Middle frontal gyrus (tissue), 1 donor: Measurements from ENCODE around the gene CEP78.

ENCODE experiments used
- DNase-seq: peaks from one replicate; pipeline ENCODE4 v3.0.0-alpha.2; 2015; ENCODE audit warnings: low spot score; ENCODE audit errors: extremely low spot score

The CEP78 gene

GRCh38 chr9:78286946-78287388 is 51.1 kb downstream of the CEP78 start:
- no peak for DNase-seq

GRCh38 chr9:78288214-78288892 is 52.5 kb downstream of the CEP78 start:
- no peak for DNase-seq

- no peak for DNase-seq
These were observed 53.6 kb downstream of the CEP78 start for GRCh38 chr9:78289474-78289873.

DNA sequence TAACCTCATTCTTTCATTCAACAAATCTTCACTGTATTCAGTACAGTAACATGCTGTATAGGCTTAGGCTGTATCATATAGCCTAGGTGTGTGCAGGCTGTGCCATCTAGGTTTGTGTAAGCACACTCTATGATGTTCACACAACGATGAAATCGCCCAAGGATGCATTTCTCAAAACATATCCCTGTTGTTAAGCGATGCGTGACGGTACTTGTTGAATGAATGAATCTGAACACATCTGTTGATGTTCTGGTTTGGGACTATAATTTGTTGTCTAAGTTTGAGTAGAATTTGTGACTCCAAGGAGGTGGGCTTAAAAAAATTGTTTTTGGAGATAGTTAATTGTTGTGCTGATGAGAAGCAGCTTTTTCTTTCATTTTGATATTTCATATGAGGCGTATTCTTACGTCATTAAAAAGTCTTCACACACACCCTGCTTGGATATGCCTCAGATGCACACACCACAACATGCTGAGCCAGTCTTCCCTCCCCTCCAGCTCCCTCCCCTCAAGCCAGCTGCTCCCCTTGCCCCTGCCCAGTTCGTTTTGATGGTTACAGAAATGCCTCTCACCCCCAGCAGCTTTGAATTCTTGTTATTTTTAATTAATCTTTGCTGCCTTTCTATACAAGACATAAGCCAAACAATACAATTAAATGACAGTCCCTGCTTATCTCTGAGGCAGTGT is 55.5 kb downstream of the CEP78 start:
- DNase-seq = no peak

- no peak for DNase-seq
These were observed 56.2 kb downstream of the CEP78 start for GRCh38 chr9:78292026-78292425.

DNA sequence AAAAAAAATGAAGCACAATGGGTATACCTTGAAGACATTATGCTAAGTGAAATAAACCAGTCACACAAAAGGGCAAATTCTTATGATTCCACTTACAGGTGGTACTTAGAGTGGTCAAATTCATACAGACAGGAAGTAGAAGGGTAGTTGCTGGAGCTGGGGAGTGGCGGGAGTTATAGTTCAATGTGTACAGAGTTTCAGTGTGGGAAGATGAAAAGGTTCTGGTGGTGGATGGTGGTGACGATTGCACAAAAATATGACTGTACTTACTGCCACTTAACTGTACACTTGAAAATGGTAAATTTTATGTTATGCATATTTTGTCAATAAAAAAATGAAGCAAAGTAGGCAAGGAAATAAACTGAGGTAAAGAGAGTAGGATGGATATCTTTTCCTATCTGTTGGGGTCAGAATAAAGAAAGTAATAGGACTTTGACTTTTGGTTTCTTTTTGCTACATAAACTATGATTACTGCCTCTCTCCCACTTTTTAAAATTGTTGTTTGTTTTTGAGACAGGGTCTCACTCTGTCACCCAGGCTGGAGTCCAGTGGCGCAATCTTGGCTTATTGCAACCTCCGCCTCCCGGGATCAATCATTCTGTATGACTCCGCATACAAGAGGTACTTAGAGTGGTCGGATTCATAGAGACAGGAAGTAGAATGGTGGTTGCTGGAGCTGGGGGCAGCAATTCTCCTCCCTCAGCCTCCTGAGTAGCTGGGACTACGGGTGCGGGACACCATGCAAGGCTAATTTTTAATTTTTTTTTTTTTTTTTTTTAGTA is 57.0 kb downstream of the CEP78 start:
- DNase-seq = no peak

- DNase-seq = no peak
These were observed 58.7 kb downstream of the CEP78 start for GRCh38 chr9:78294290-78295176.

DNA sequence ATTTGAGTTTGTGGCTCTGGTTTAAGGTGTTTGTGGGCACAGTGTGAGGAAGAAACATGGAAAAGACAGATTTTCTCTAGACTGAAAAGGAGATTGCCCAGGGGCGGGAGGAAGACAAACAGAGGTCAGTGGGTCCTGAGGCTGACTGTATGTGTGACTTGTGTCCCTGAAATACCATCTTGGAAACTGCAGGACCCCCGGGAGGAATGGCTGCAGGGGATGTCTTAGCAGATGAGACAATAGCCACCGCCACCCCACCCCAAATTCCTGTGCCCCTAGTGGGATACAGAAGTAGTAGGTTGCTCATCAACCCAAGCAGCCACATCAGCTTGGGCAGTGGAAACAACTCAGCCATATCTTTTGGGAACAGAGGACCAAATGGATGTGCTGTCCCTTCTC is 59.3 kb downstream of the CEP78 start:
- DNase-seq = no peak

DNA sequence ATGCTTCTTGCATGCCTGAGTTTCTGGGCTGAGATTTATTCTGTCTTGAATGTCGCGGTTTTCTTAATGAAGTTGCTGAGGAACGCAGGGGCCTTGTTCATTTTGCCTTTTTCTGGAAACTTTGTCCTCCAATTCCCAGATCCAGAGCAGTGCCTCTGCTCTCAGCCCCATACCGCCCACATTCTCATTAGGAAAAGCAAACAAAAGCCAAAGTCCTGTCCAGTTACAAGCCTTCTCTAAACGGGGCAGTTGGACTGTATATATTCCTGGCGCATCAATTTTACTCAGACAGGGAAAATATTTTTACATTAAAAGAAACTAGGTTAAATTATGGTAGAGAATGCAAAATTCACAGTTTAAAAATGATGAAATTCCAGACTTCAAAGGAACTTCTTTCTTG is 59.9 kb downstream of the CEP78 start:
- no peak for DNase-seq

- no peak for DNase-seq
These were observed 60.5 kb downstream of the CEP78 start for GRCh38 chr9:78296201-78296892.

DNA sequence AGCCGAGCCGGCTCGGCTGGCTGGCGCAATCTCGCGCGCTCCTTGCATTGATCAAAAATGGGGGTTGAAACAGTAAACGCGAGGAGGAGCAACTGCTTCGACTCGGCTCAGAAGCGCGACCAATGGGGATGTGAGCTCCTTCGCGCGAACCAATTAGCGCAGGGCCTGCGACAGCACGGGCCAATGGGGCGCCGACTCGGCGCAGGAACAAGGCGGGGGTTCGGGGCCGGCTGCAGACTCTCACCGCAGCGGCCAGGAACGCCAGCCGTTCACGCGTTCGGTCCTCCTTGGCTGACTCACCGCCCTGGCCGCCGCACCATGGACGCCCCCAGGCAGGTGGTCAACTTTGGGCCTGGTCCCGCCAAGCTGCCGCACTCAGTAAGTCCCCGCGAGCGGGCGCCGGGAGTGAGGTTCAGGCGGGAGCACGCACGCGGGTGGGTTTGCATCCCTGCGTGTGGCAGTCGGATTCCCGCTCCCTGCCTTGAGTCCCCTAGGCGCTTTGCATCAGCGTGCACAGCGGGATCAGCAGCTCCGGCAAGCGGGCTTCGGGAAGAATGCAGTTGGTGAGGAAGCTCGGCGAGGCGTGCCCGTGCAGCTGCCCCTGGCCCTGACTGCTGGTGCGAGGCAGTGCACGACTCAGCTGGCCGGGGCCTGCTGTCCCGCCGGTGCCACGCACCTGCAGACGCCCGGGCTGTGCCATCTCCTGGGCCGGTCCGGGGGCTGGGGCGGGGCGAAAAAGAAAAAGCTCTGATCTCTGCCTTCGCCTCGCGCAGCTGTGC is 61.2 kb downstream of the CEP78 start, which contains the start of gene PSAT1:
TSS of gene PSAT1 (plus strand) at position 233 of the 779 bp plus-strand sequence. CDS start at position 319, 86 bp downstream.
- DNase-seq = peak; percentile 95

GRCh38 chr9:78297672-78297961 is 61.7 kb downstream of the CEP78 start:
- DNase-seq = no peak

GRCh38 chr9:78298046-78298765 is 62.3 kb downstream of the CEP78 start:
- peak; percentile 26 for DNase-seq

DNA sequence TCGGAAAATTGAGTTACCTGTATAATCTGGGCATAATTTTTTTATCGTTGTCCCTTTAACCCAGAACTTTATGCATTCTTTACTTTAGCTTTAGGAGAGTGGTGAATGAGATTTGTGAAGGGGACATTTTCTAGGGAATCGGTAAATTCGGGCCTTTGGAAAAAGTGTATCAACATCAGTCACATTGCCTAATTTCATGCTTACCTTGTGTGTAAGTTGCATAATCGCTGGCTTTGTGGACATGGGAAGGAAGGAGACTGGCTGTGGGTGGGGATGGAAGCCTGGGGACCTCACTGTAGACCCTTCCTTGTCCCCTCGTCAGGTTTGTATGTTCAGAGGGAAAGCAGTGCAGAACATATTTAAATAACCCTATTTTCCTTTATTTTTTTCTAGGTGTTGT is 64.3 kb downstream of the CEP78 start:
- DNase-seq = no peak

- DNase-seq = no peak
These were observed 65.6 kb downstream of the CEP78 start for GRCh38 chr9:78301466-78301865.

DNA sequence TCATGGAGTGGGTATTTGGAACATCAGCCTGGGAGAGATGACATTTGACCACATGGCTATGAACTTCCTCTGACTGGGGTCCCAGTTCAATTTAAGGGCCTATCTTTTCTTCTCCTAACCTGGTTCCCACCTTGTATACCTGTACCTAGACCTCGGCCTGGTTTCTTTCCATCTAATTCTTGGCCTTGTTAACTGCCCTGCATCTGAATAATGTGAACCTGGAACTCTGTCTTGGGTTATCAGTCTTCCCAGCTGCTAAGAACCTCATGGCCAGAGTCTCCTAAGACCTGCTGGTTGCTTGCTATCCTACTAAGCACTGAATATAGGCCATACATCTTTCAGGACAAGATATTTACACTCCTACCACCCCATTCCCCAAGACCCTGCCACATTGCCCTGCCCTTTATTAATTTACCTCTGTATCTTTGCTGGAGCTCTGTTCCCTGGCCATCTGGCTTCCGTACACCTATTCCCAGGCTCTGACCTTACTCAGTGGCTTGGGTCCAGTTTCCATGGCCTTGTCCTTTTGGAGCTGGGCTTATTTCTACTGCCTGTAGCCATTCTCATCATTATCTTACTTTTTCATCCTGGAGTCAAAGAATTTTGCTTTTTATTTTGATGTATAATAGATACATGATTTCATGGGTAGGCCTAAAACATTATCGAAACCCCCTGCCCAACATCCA is 67.6 kb downstream of the CEP78 start:
- DNase-seq = no peak

GRCh38 chr9:78304357-78304756 is 68.5 kb downstream of the CEP78 start:
- DNase-seq = no peak

GRCh38 chr9:78306222-78307076 is 70.6 kb downstream of the CEP78 start:
- no peak for DNase-seq
